H1 (cell line): ENCODE results near the gene APBB3. TPM values are rescaled to one million over a fixed set of nuclear protein-coding genes. Genes with fewer than 3 reads are reported as not detected.

Experiments
- CTCF ChIA-PET: fragments of 300-600 bp; sonication (Branson Sonifier 250); formaldehyde crosslinking; loops from one replicate; lab custom pipeline; 2021; ENCODE audit not compliant: partially characterized antibody; lab: Charles Lee
- POLR2A ChIA-PET: fragments of 300-600 bp; sonication (Branson Sonifier 250); formaldehyde crosslinking; loops from one replicate; lab custom pipeline; 2021; ENCODE audit warnings: inconsistent platforms; ENCODE audit not compliant: partially characterized antibody; lab: Charles Lee
- DNase-seq, 2 experiments: peaks; one replicate each; pipeline versions ENCODE4 v3.0.0 to v3.0.0-alpha.2; 2010 to 2022; ENCODE audit warnings: low spot score in 2 of 2, low read depth in 1 of 2, mixed read lengths in 1 of 2
- FAIRE-seq: peaks from 2 replicates; lab custom pipeline; 2011; peaks lifted over from hg19 to GRCh38; lab: Jason Lieb, UNC
- H2AFZ ChIP-seq: 2 replicates; pipeline ENCODE4 v1.8.1; 2012; ENCODE audit warnings: low read length, inconsistent platforms
- H2AK5ac ChIP-seq: 2 replicates; pipeline ENCODE4 v1.6.1; 2013; ENCODE audit warnings: low read depth, low read length
- H2BK120ac ChIP-seq: replicated peaks from 2 replicates; pipeline ENCODE3; 2013; ENCODE audit warnings: low read depth, low read length, inconsistent platforms
- H2BK12ac ChIP-seq: 2 replicates; pipeline ENCODE4 v1.6.1; 2013; ENCODE audit warnings: low read depth, low read length
- H2BK15ac ChIP-seq: 2 replicates; pipeline ENCODE4 v1.6.1; 2013; ENCODE audit warnings: low read length
- H2BK20ac ChIP-seq: 2 replicates; pipeline ENCODE4 v1.6.1; 2013; ENCODE audit warnings: low read length
- H2BK5ac ChIP-seq: 2 replicates; pipeline ENCODE4 v1.6.1; 2013; ENCODE audit warnings: low read depth, low read length
- H3K14ac ChIP-seq: 2 replicates; pipeline ENCODE4 v1.6.1; 2013; ENCODE audit warnings: inconsistent platforms; ENCODE audit not compliant: insufficient read length
- H3K18ac ChIP-seq: 2 replicates; pipeline ENCODE4 v1.6.1; 2013; ENCODE audit warnings: low read length; ENCODE audit errors: extremely low read depth
- H3K23ac ChIP-seq: 2 replicates; pipeline ENCODE4 v1.6.1; 2013; ENCODE audit warnings: inconsistent platforms; ENCODE audit not compliant: insufficient read length
- H3K23me2 ChIP-seq: 2 replicates; pipeline ENCODE4 v1.6.1; 2013; ENCODE audit warnings: low read depth, low read length
- H3K27ac ChIP-seq: 2 replicates; pipeline ENCODE4 v1.6.1; 2011; ENCODE audit warnings: low read depth, low read length, inconsistent platforms
- H3K27me3 ChIP-seq, 4 experiments: replicated peaks in 1 of 4; 1 replicate in 1 of 4; 2 replicates in 3 of 4; pipeline versions ENCODE4 v1.6.1 to v1.8.1; 2011 to 2013; ENCODE audit warnings: low read length in 3 of 4, mild to moderate bottlenecking in 3 of 4, inconsistent platforms in 2 of 4, mixed read lengths in 2 of 4, moderate library complexity in 1 of 4; ENCODE audit not compliant: control insufficient read depth in 3 of 4, insufficient read depth in 3 of 4; ENCODE audit errors: extremely low read depth in 1 of 4
- H3K36me3 ChIP-seq, 4 experiments: 2 replicates each; pipeline versions ENCODE4 v1.6.1 to v1.8.1; 2011 to 2013; ENCODE audit warnings: mild to moderate bottlenecking in 4 of 4, low read length in 3 of 4, moderate library complexity in 2 of 4, control low read depth in 1 of 4, inconsistent platforms in 1 of 4; ENCODE audit not compliant: insufficient read depth in 4 of 4, control insufficient read depth in 2 of 4
- H3K4ac ChIP-seq: replicated peaks from 2 replicates; pipeline ENCODE3; 2013; ENCODE audit warnings: low read length, low read depth, mixed read lengths, inconsistent platforms; ENCODE audit not compliant: insufficient read length
- H3K4me1 ChIP-seq, 4 experiments: replicated peaks in 1 of 4; 1 replicate in 1 of 4; 2 replicates in 3 of 4; pipeline versions ENCODE4 v1.6.1 to v1.8.1; 2011 to 2013; ENCODE audit warnings: low read length in 3 of 4, inconsistent platforms in 2 of 4, mixed read lengths in 1 of 4; ENCODE audit not compliant: insufficient read depth in 4 of 4, control insufficient read depth in 3 of 4
- H3K4me2 ChIP-seq, 2 experiments: 2 replicates each; pipeline versions ENCODE4 v1.6.1 to v1.8.1; 2011 to 2013; ENCODE audit warnings: low read depth in 2 of 2, low read length in 2 of 2, control low read depth in 1 of 2, inconsistent platforms in 1 of 2, mild to moderate bottlenecking in 1 of 2; ENCODE audit not compliant: insufficient read depth in 1 of 2
- H3K4me3 ChIP-seq, 4 experiments: fragments of 200-600, 300-600 bp in 1 of 4; sonication (generic), shearing (Covaris generic), sonication (Bioruptor Twin) in 1 of 4; 2 replicates each; pipeline versions ENCODE4 v1.5.1 to v1.8.1; 2011 to 2016; ENCODE audit warnings: low read length in 4 of 4, low read depth in 3 of 4, control low read depth in 2 of 4, inconsistent platforms in 2 of 4, mild to moderate bottlenecking in 2 of 4, mixed read lengths in 1 of 4, moderate library complexity in 1 of 4; ENCODE audit not compliant: insufficient read depth in 2 of 4; ENCODE audit errors: extremely low read depth in 1 of 4
- H3K56ac ChIP-seq: replicated peaks from 2 replicates; pipeline ENCODE3; 2013; ENCODE audit warnings: low read depth, mild to moderate bottlenecking, mixed read lengths, low read length, inconsistent platforms; ENCODE audit not compliant: insufficient read length
- H3K79me1 ChIP-seq: 2 replicates; pipeline ENCODE4 v1.6.1; 2013; ENCODE audit warnings: low read depth, low read length, control low read depth
- H3K79me2 ChIP-seq, 2 experiments: 2 replicates each; pipeline versions ENCODE4 v1.6.1 to v1.8.1; 2012 to 2013; ENCODE audit warnings: low read length in 2 of 2, mild to moderate bottlenecking in 2 of 2, inconsistent platforms in 1 of 2; ENCODE audit not compliant: insufficient read depth in 2 of 2, control insufficient read depth in 1 of 2
- H3K9ac ChIP-seq, 4 experiments: replicated peaks in 1 of 4; 1 replicate in 1 of 4; 2 replicates in 3 of 4; pipeline versions ENCODE4 v1.6.1 to v1.8.1; 2011 to 2013; ENCODE audit warnings: low read depth in 3 of 4, low read length in 3 of 4, control low read depth in 2 of 4, mild to moderate bottlenecking in 2 of 4, moderate library complexity in 2 of 4, inconsistent platforms in 1 of 4; ENCODE audit errors: extremely low read depth in 1 of 4
- H3K9me3 ChIP-seq, 2 experiments: 2 replicates each; pipeline versions ENCODE4 v1.6.1 to v1.8.1; 2012 to 2013; ENCODE audit warnings: mild to moderate bottlenecking in 2 of 2, moderate library complexity in 2 of 2, control low read depth in 1 of 2, inconsistent platforms in 1 of 2, low read depth in 1 of 2, low read length in 1 of 2, mixed read lengths in 1 of 2; ENCODE audit not compliant: insufficient read depth in 2 of 2
- H4K20me1 ChIP-seq, 2 experiments: replicated peaks in 1 of 2; 2 replicates each; pipeline versions ENCODE3 to v1.8.1; 2011 to 2013; ENCODE audit warnings: inconsistent platforms in 2 of 2, low read length in 2 of 2, mild to moderate bottlenecking in 1 of 2; ENCODE audit not compliant: insufficient read depth in 2 of 2, control insufficient read depth in 1 of 2
- H4K5ac ChIP-seq: 2 replicates; pipeline ENCODE4 v1.6.1; 2013; ENCODE audit warnings: low read length, low read depth, mixed read lengths, inconsistent platforms; ENCODE audit not compliant: insufficient read length
- H4K8ac ChIP-seq: 2 replicates; pipeline ENCODE4 v1.8.0; 2013; ENCODE audit warnings: mild to moderate bottlenecking, moderate library complexity, low read length, inconsistent platforms; ENCODE audit not compliant: insufficient read depth; ENCODE audit errors: extremely low read depth
- H4K91ac ChIP-seq: replicated peaks from 2 replicates; pipeline ENCODE3; 2013; ENCODE audit warnings: low read length, mixed read lengths, inconsistent platforms; ENCODE audit not compliant: insufficient read length
- BCL11A ChIP-seq, 2 experiments: IDR thresholded peaks; one replicate each; pipeline ENCODE4 v1.6.1; 2011; ENCODE audit warnings: low read depth in 2 of 2, low read length in 2 of 2, mild to moderate bottlenecking in 2 of 2
- CBX5 ChIP-seq: fragments of 300-800, 300-1000 bp; sonication (generic); IDR thresholded peaks from 2 replicates; pipeline ENCODE4 v1.7.1; 2016; ENCODE audit warnings: antibody characterized with exemption, low read length, low read depth
- CEBPB ChIP-seq: IDR thresholded peaks from 2 replicates; pipeline ENCODE4 v1.6.1; 2012; ENCODE audit warnings: low read depth, low read length
- CTBP2 ChIP-seq: IDR thresholded peaks from 2 replicates; pipeline ENCODE4 v1.7.0; 2011; ENCODE audit warnings: borderline replicate concordance, mild to moderate bottlenecking, moderate library complexity, mixed read lengths, low read length; ENCODE audit not compliant: insufficient read depth, insufficient read length
- KDM4A ChIP-seq: IDR thresholded peaks from one replicate; pipeline ENCODE4 v1.7.1; 2012; ENCODE audit warnings: low read depth, mild to moderate bottlenecking, moderate library complexity, low read length, inconsistent platforms; ENCODE audit not compliant: severe bottlenecking
- RBBP5 ChIP-seq: IDR thresholded peaks from 2 replicates; pipeline ENCODE4 v1.7.1; 2012; ENCODE audit warnings: low read depth, mild to moderate bottlenecking, inconsistent platforms, low read length, moderate library complexity, borderline replicate concordance
- SIRT6 ChIP-seq: IDR thresholded peaks from one replicate; pipeline ENCODE4 v1.7.1; 2012; ENCODE audit warnings: low read length, inconsistent platforms
- SIX5 ChIP-seq: IDR thresholded peaks from 2 replicates; pipeline ENCODE4 v1.6.1; 2011; ENCODE audit warnings: mild to moderate bottlenecking, low read depth, low read length
- WGBS, 2 experiments: shearing (Covaris generic) in 1 of 2; methylation state at CpG; one replicate each; pipeline versions ENCODE4 v1.1.6 to v1.1.7; 2013 to 2015; ENCODE audit warnings: low lambda C conversion rate in 2 of 2, mixed read lengths in 2 of 2, inconsistent platforms in 1 of 2, low coverage in 1 of 2, missing lambda C conversion rate in 1 of 2; ENCODE audit not compliant: insufficient replicate concordance in 2 of 2, insufficient coverage in 1 of 2, insufficient read length in 1 of 2; ENCODE audit errors: extremely low coverage in 1 of 2, missing lambda C conversion rate in 1 of 2; 5-methylcytosine and 5-hydroxymethylcytosine counted together
- polyA plus RNA-seq, 7 experiments: library from polyadenylated mRNA; depleted of rRNA in 3 of 7; stranded (reverse) in 5 of 7; unstranded in 2 of 7; fragments of >200 nt in 5 of 7; fragments of 200-250 nt in 2 of 7; gene quantifications; 1 replicate in 5 of 7; 2 replicates in 1 of 7; 4 replicates in 1 of 7; pipeline versions ENCODE4 v1.2.1 to v1.2.3, GENCODE V29; 2011 to 2013; ENCODE audit warnings: missing spikeins in 2 of 7, mixed read lengths in 2 of 7
- total RNA-seq: library from RNA; stranded (reverse); fragmentation: NEBNext Ultra II Directional; extraction: Animal tissue kit (Norgen Biotek cat#: 25700); gene quantifications from 2 replicates; pipeline ENCODE4 v1.2.1, GENCODE V29; 2021

APBB3 gene
- total and polyA plus RNA-seq, 2 of the 8 experiments (the other 6 are each of a cell fraction or from before 2014, with no cell fraction given): 16.0 to 21.9 TPM

GRCh38 chr5:140587495-140587894, 23.1 kb upstream of the APBB3 start:
- Histone ChIP-seq H3K14ac (no peak overlapping the region), H4K8ac (no peak overlapping the region), H3K4ac (no peak overlapping the region), H3K4me1 (no peaks in the 10 kb centered on the region), H4K20me1 (no peaks in the 10 kb centered on the region), H3K27ac (no peak overlapping the region), H4K5ac (no peak overlapping the region), H2BK120ac (no peak overlapping the region), H3K9ac (no peak overlapping the region), H3K79me1 (no peaks in the 10 kb centered on the region), H2BK12ac (no peak overlapping the region), H3K27me3 (no peaks in the 10 kb centered on the region), H2AFZ (no peak overlapping the region), H2BK5ac (no peak overlapping the region), H3K18ac (no peak overlapping the region), H2AK5ac (no peak overlapping the region), H3K4me3 (no peak overlapping the region), H2BK15ac (no peak overlapping the region), H3K23me2 (peaks cover 1% of the 10 kb centered on the region; the same call in 1 of the 2 replicates), H3K4me2 (no peak overlapping the region), H4K91ac (no peak overlapping the region), H3K23ac (no peak overlapping the region), H3K56ac (no peak overlapping the region), H3K79me2 (no peaks in the 10 kb centered on the region), H3K36me3 (no peaks in the 10 kb centered on the region), H3K9me3 (0 out of 4 replicates have a peak, but pooled peaks cover 0 to 2% of the 10 kb centered on the region in 2 experiments), H2BK20ac (no peak overlapping the region)
- DNase-seq: no peak
- POLR2A ChIA-PET: no interaction called here
- CTCF ChIA-PET: no interaction called here
- no peak for FAIRE-seq
- 74% methylated on average over 1 of the region's 1 CpG; no CpG with 5 or more reads in 1 of the 2 experiments for WGBS, 2 experiments
- TF ChIP-seq SIX5 (no peak), CBX5 (no peak), BCL11A (IDR thresholded peaks at IDR 0.05; ENCODE audit: low read depth in 2 of 2, low read length in 2 of 2) (no peak), CEBPB (no peak), CTBP2 (no peak), RBBP5 (no peak), KDM4A (no peak), SIRT6 (no peak)
